IMR-90 (cell line): ENCODE measurements around the gene STXBP2. TPM values are rescaled to one million over a fixed set of nuclear protein-coding genes. Genes with fewer than 3 reads are reported as not detected.

Experiments
- ATAC-seq: fragments of 200-7000 bp; cut with Tn5 transposase; 2 replicates; pipeline ENCODE4 v1.9.1; 2020; ENCODE audit warnings: low read depth, mild to moderate bottlenecking, moderate library complexity
- BruUV-seq: library from RNA; stranded (reverse); fragments of 400-500 nt; replicated peaks from 2 replicates; lab custom pipeline; 2021; lab: Mats Ljungman, UMichigan
- CTCF ChIA-PET: fragments of 300-600 bp; formaldehyde crosslinking; extraction: SDS; loops from one replicate; lab custom pipeline; 2021; ENCODE audit warnings: antibody characterized with exemption; lab: Yijun Ruan, JAX
- POLR2A ChIA-PET: fragments of 300-600 bp; sonication (Branson Sonifier 250); formaldehyde crosslinking; loops from one replicate; lab custom pipeline; 2022; ENCODE audit warnings: antibody characterized with exemption; ENCODE audit not compliant: unreplicated experiment; lab: Charles Lee
- DNase-seq: peaks from one replicate; pipeline ENCODE4 v3.0.0; 2013
- H2AFZ ChIP-seq: replicated peaks from 2 replicates; pipeline ENCODE3; 2013; ENCODE audit warnings: low read length, mild to moderate bottlenecking; ENCODE audit not compliant: poor library complexity
- H2AK5ac ChIP-seq: 2 replicates; pipeline ENCODE4 v1.6.1; 2013; ENCODE audit warnings: low read depth, low read length, inconsistent platforms
- H2AK9ac ChIP-seq: replicated peaks from 2 replicates; pipeline ENCODE3; 2013; ENCODE audit warnings: mild to moderate bottlenecking, low read depth, low read length, moderate library complexity; ENCODE audit not compliant: poor library complexity
- H2BK120ac ChIP-seq: 2 replicates; pipeline ENCODE4 v1.6.1; 2013; ENCODE audit warnings: low read depth, low read length, inconsistent platforms
- H2BK15ac ChIP-seq: 3 replicates; pipeline ENCODE4 v1.6.1; 2013; ENCODE audit warnings: low read depth, low read length, inconsistent platforms
- H2BK20ac ChIP-seq: 2 replicates; pipeline ENCODE4 v1.6.1; 2013; ENCODE audit warnings: low read depth, mild to moderate bottlenecking, inconsistent platforms, low read length, moderate library complexity
- H2BK5ac ChIP-seq: 2 replicates; pipeline ENCODE4 v1.6.1; 2013; ENCODE audit warnings: mild to moderate bottlenecking, low read depth, low read length, inconsistent platforms; ENCODE audit not compliant: poor library complexity, severe bottlenecking
- H3K14ac ChIP-seq: replicated peaks from 2 replicates; pipeline ENCODE4 v1.6.1; 2013; ENCODE audit warnings: low read depth, low read length, inconsistent platforms
- H3K18ac ChIP-seq: 2 replicates; pipeline ENCODE4 v1.6.1; 2013; ENCODE audit warnings: low read depth, low read length, control low read depth
- H3K23ac ChIP-seq: 2 replicates; pipeline ENCODE4 v1.6.1; 2013; ENCODE audit warnings: low read depth, low read length, inconsistent platforms
- H3K27ac ChIP-seq: 2 replicates; pipeline ENCODE4 v1.5.1; 2013; ENCODE audit warnings: mild to moderate bottlenecking, control low read depth, low read length; ENCODE audit not compliant: insufficient read depth
- H3K27me3 ChIP-seq: 2 replicates; pipeline ENCODE4 v1.6.1; 2013; ENCODE audit warnings: low read length; ENCODE audit not compliant: control insufficient read depth, insufficient read depth
- H3K36me3 ChIP-seq: 2 replicates; pipeline ENCODE4 v1.6.1; 2013; ENCODE audit warnings: low read length, mixed read lengths; ENCODE audit not compliant: control insufficient read depth, insufficient read depth
- H3K4ac ChIP-seq: 2 replicates; pipeline ENCODE4 v1.6.1; 2013; ENCODE audit warnings: low read depth, low read length, inconsistent platforms
- H3K4me1 ChIP-seq: 2 replicates; pipeline ENCODE4 v1.6.1; 2013; ENCODE audit warnings: low read length, mixed read lengths; ENCODE audit not compliant: control insufficient read depth, insufficient read depth
- H3K4me2 ChIP-seq: 2 replicates; pipeline ENCODE4 v1.6.1; 2013; ENCODE audit warnings: low read depth, mild to moderate bottlenecking, control low read depth, low read length, moderate library complexity
- H3K4me3 ChIP-seq: 2 replicates; pipeline ENCODE4 v1.5.1; 2013; ENCODE audit warnings: low read depth, mild to moderate bottlenecking, control low read depth, low read length, moderate library complexity; ENCODE audit not compliant: insufficient read depth
- H3K56ac ChIP-seq: 2 replicates; pipeline ENCODE4 v1.6.1; 2013; ENCODE audit warnings: low read length, inconsistent platforms; ENCODE audit not compliant: insufficient read depth; ENCODE audit errors: extremely low read depth
- H3K79me1 ChIP-seq, 2 experiments: 2 replicates each; pipeline ENCODE4 v1.6.1; 2013; ENCODE audit warnings: low read length in 2 of 2, inconsistent platforms in 1 of 2, low read depth in 1 of 2
- H3K9ac ChIP-seq: 2 replicates; pipeline ENCODE4 v1.6.1; 2013; ENCODE audit warnings: low read depth, low read length, control low read depth
- H3K9me1 ChIP-seq: 2 replicates; pipeline ENCODE4 v1.6.1; 2013; ENCODE audit warnings: low read length, inconsistent platforms; ENCODE audit not compliant: insufficient read depth
- H3K9me3 ChIP-seq: 2 replicates; pipeline ENCODE4 v1.6.1; 2013; ENCODE audit warnings: low read length; ENCODE audit not compliant: control insufficient read depth, insufficient read depth
- H4K20me1 ChIP-seq: 2 replicates; pipeline ENCODE4 v1.6.1; 2013; ENCODE audit warnings: low read length, inconsistent platforms; ENCODE audit not compliant: insufficient read depth
- H4K5ac ChIP-seq: 2 replicates; pipeline ENCODE4 v1.6.1; 2013; ENCODE audit warnings: mild to moderate bottlenecking, low read depth, low read length, control low read depth
- H4K8ac ChIP-seq, 2 experiments: 2 replicates each; pipeline ENCODE4 v1.6.1; 2013; ENCODE audit warnings: low read depth in 2 of 2, low read length in 2 of 2, control low read depth in 1 of 2, inconsistent platforms in 1 of 2
- H4K91ac ChIP-seq: 2 replicates; pipeline ENCODE4 v1.6.1; 2013; ENCODE audit warnings: low read depth, low read length, inconsistent platforms; ENCODE audit not compliant: insufficient read depth
- BHLHE40 ChIP-seq: fragments of 150-350 bp; IDR thresholded peaks from 2 replicates; pipeline ENCODE4 v1.6.1; 2016; ENCODE audit warnings: mild to moderate bottlenecking, low read depth, low read length
- RAD21 ChIP-seq: IDR thresholded peaks from 2 replicates; pipeline ENCODE4 v1.6.1; 2012; ENCODE audit warnings: low read length, improper control_type of control experiment
- SMC3 ChIP-seq: fragments of 150-350 bp; IDR thresholded peaks from 2 replicates; pipeline ENCODE4 v1.6.1; 2016; ENCODE audit warnings: low read depth, mild to moderate bottlenecking, antibody characterized with exemption, low read length, moderate library complexity
- WGBS, 2 experiments: methylation state at CpG; one replicate each; pipeline versions ENCODE4 v1.1.5 to v1.1.7; 2013; ENCODE audit warnings: missing lambda C conversion rate in 2 of 2; ENCODE audit not compliant: insufficient read length in 1 of 2; ENCODE audit errors: extremely low coverage in 2 of 2; 5-methylcytosine and 5-hydroxymethylcytosine counted together
- dilution Hi-C: fragments of 300-500 bp; cut with HindIII; formaldehyde crosslinking; loops from one replicate; pipeline ENCODE4 v1.14.3; 2018; ENCODE audit warnings: low sequenced_read_pairs; ENCODE audit not compliant: unreplicated experiment
- in situ Hi-C: fragments of 300-500 bp; cut with MboI; formaldehyde crosslinking; loops from 3 replicates; pipeline ENCODE4 v1.14.3; 2019; ENCODE audit warnings: low sequenced_read_pairs, inconsistent platforms, mixed read lengths
- intact Hi-C: fragments of 100-400 bp; cut with micrococcal nuclease; formaldehyde crosslinking; loops from 2 replicates; pipeline ENCODE4 v1.10.0; 2022
- polyA plus RNA-seq, 3 experiments: library from polyadenylated mRNA; depleted of rRNA; stranded (reverse); fragments of >200 nt; gene quantifications; 2 replicates each; pipeline ENCODE4 v1.2.3, GENCODE V29; 2012; ENCODE audit warnings: low replicate concordance in 1 of 3
- total RNA-seq: library from RNA; depleted of rRNA; stranded (reverse); fragments of >200 nt; gene quantifications from 2 replicates; pipeline ENCODE4 v1.2.3, GENCODE V29; 2012
- TF ChIP-seq, protein P1 (sequence below): conservative IDR thresholded peaks from 2 replicates; pipeline ENCODE4 v1.5.1; 2012; ENCODE audit warnings: mild to moderate bottlenecking, low read depth, low read length, improper control_type of control experiment

STXBP2 gene
- total and polyA plus RNA-seq, 2 of the 4 experiments (the other 2 are of a cell fraction): 3.9 to 12.6 TPM

DNA sequence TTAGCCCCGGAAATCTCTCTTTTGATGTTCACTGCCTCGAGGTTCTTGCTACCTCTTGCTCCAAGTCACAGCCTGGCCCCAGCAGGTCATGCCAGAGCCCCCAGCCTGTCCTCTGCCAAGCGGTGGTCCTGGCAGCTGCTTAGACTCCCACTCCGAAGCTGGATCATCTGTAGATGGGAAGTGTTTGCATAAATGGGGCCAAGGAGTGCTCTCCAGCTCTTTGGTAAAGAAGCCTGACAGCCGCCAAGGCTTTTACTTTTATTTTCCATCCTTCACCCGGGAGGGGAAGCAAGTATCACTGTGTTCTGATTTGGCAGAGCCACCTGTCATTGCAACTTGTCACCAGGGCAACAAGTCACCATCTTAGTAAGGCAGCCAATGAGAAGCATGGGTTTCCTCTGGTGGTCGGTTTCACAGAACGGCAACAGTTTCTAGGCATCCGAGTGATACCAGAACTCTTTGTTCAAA, 21.3 kb downstream of the STXBP2 start:
- ATAC-seq (no peak), DNase-seq (no peak)
- dilution Hi-C loops (no loop called here), intact Hi-C loops (no loop called here), in situ Hi-C loops (no loop called here)
- Histone ChIP-seq H3K4me3 (no peak overlapping the region), H2BK5ac (no peak overlapping the region), H2AK5ac (no peak overlapping the region), H2AFZ (no peak overlapping the region), H2AK9ac (no peak overlapping the region), H3K14ac (no peak overlapping the region), H4K20me1 (no peaks in the 10 kb centered on the region), H4K8ac (no peak overlapping the region), H3K23ac (no peak overlapping the region), H3K18ac (no peak overlapping the region), H2BK15ac (no peak overlapping the region), H3K27ac (no peak overlapping the region), H3K9ac (no peak overlapping the region), H3K27me3 (peaks cover 10% of the 10 kb centered on the region), H3K56ac (no peak overlapping the region), H2BK20ac (no peak overlapping the region), H3K9me1 (no peaks in the 10 kb centered on the region), H4K5ac (no peak overlapping the region), H3K4me1 (no peaks in the 10 kb centered on the region), H3K4ac (no peak overlapping the region), H3K4me2 (no peak overlapping the region; the same call in 1 of the 2 replicates), H4K91ac (no peak overlapping the region), H3K9me3 (no peaks in the 10 kb centered on the region), H3K79me1 (no peaks in the 10 kb centered on the region), H2BK120ac (no peak overlapping the region), H3K36me3 (no peaks in the 10 kb centered on the region)
- ChIA-PET POLR2A (no interaction called here), CTCF (interaction anchor here (0.9 kb wide), 1 partner anchor 23 kb away, joined by 4 read pairs; the partner anchor contains the start of gene TRAPPC5)
- TF ChIP-seq RAD21 (no peak), SMC3 (no peak), BHLHE40 (no peak)
- TF ChIP-seq, protein P1, sequence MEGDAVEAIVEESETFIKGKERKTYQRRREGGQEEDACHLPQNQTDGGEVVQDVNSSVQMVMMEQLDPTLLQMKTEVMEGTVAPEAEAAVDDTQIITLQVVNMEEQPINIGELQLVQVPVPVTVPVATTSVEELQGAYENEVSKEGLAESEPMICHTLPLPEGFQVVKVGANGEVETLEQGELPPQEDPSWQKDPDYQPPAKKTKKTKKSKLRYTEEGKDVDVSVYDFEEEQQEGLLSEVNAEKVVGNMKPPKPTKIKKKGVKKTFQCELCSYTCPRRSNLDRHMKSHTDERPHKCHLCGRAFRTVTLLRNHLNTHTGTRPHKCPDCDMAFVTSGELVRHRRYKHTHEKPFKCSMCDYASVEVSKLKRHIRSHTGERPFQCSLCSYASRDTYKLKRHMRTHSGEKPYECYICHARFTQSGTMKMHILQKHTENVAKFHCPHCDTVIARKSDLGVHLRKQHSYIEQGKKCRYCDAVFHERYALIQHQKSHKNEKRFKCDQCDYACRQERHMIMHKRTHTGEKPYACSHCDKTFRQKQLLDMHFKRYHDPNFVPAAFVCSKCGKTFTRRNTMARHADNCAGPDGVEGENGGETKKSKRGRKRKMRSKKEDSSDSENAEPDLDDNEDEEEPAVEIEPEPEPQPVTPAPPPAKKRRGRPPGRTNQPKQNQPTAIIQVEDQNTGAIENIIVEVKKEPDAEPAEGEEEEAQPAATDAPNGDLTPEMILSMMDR: no peak
- 7% methylated on average over 3 of the region's 9 CpGs; no CpG with 5 or more reads in 1 of the 2 experiments for WGBS, 2 experiments
- no TSS peak for BruUV-seq
